ENCODE data around the gene NUP58.

- no peak for TF ChIP-seq CTCF (IDR thresholded peaks at IDR 0.05; ENCODE audit: insufficient read depth, low read length)
- no peak for TF ChIP-seq POLR2AphosphoS5 (IDR thresholded peaks at IDR 0.05; ENCODE audit: low read depth)
- TF ChIP-seq SPI1 (IDR thresholded peaks at IDR 0.05; ENCODE audit: borderline replicate concordance, low read depth), result no peak
- no peak for TF ChIP-seq GABPA (IDR thresholded peaks at IDR 0.05; ENCODE audit: low read depth)
These were observed 53.0 kb downstream of the NUP58 start for GRCh38 chr13:25354377-25354776.
